Stimulated activated CD4-positive, alpha-beta T cell treated with anti-CD3 and anti-CD28 coated beads, Interleukin-15, amount 100 ng/mL, for 1 hour (primary cell): Measurements from ENCODE around the gene KCNK6.
"Not testable (repeated sequence)": the region's sequence is repeated elsewhere in the genome, so short reads cannot be mapped to it uniquely, and the experiment has no call there.

Source experiments
- DNase-seq, 2 donors: peaks; one replicate each; pipeline ENCODE4 v3.0.0-alpha.2; 2020; ENCODE audit warnings: low read depth in 1 of 2, low spot score in 1 of 2

The KCNK6 gene

GRCh38 chr19:38321646-38322196, 2.1 kb downstream of the KCNK6 start:
- DNase-seq = no peak

- DNase-seq = no peak
Observed at GRCh38 chr19:38323291-38323690, 3.6 kb downstream of the KCNK6 start.

DNA sequence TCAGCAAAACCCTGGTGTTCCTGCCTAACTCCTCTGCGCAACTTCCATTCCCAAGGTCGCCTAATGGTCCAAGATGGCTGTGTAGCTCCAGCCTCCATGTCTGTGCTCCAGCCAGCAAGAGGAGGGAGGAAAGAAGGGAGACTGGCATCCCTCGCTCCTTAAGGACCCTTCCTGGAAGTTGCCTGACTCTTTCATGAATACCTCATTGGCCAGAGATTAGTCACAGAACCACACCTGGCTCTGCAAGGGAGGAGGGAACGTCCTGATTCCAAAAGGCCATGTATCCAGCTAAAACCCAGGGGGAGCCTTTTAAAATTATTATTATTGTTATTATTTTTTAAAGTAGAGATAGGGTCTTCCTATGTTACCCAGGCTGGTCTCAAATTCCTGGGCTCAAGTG, 4.8 kb downstream of the KCNK6 start:
- no peak for DNase-seq

DNA sequence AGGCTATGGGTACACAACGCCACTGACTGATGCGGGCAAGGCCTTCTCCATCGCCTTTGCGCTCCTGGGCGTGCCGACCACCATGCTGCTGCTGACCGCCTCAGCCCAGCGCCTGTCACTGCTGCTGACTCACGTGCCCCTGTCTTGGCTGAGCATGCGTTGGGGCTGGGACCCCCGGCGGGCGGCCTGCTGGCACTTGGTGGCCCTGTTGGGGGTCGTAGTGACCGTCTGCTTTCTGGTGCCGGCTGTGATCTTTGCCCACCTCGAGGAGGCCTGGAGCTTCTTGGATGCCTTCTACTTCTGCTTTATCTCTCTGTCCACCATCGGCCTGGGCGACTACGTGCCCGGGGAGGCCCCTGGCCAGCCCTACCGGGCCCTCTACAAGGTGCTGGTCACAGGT, 6.9 kb downstream of the KCNK6 start:
- DNase-seq = no peak

DNA sequence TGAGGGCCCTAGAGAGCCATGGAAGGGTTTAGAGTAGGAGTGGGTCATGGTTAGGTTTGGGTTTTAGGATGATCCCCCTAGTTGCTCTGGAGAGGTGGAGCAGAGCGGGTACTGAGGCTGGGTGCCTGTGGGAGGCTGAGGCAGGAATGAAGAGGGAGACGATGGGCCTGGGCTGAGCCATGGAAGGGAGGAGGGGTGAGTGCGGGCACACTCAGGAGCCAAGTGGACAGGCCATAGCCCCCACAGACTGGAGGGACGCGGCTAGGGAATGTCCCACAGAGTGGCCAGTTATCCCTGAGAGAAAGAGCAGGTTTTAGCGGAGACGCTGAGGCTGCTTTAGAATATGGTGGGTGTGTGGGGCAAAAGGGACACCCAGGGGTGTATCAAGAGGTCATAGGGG, 10.0 kb downstream of the KCNK6 start:
- no peak for DNase-seq

DNA sequence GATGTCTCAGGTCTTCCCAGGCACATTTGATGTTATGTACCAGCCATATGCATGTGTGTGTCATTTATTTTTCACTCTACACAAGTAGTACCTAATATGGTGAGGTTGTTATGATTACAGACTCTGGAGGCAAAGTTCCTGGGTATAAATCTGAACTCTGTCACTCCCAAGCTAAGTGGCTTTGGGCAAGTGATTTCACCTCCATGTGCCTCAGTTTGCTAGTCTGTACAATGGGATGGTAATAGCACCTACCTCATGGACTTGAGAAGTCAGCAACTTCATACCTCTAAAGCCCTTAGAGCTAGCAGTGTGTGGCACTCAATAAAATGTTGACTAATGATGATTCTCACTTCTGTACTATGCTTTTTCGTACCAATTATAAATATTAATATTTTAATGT, 12.1 kb downstream of the KCNK6 start:
- no peak for DNase-seq

DNA sequence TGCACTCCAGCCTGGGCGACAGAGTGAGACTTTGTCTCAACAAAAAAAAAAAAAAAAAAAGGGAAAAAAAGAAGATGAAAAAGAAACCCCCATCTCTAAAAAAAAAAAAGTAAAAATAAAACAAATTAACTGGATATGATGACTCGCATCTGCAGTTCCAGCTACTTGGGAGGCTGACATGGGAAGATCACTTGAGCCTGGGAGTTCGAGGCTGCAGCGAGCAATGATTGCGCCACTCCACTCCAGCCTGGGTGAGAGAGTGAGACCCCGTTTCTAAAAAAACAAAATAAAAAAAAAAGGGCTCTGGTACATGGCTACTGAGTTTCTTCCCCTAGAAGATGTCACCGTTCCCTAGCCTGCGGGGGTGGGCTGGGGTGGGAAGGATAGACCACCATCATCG, 13.6 kb downstream of the KCNK6 start:
- DNase-seq = no peak

- peak; percentile 84 to 87 for DNase-seq
Observed at GRCh38 chr19:38335949-38336637, 16.4 kb downstream of the KCNK6 start.

DNA sequence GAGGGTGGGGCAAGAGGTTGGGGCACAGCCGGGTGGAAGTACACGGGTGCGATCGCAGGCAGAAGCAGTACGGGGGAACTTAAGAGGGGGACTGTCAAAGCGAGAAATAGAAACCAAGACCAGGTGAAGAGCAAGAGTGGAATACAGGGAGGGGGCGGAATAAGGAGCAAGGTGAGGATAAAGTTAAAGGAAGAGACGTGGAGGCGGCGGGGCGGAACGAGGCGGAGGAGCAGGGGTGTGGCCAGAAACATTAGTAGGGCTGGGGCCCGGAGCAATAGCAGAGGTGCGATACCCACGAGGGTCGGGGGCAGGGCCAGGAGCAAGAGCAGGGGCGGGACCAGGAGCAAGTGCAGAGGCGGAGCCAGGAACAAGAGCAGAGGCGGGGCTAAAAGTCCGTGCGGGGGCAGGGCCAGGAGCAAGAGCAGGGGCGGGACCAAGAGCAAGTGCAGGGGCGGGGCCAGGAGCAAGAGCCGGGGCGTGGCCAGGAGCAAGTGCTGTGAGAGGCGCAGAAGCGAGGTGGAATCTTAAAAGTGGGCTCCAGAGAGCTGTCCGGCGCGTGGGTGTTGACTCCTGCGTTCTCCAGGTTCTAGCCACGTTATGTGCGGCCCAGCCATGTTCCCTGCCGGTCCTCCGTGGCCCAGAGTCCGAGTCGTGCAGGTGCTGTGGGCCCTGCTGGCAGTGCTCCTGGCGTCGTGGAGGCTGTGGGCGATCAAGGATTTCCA, 17.2 kb downstream of the KCNK6 start:
- peak; percentile 87 to 92 for DNase-seq

- no peak for DNase-seq
Observed at GRCh38 chr19:38337360-38337653, 17.7 kb downstream of the KCNK6 start.

GRCh38 chr19:38339011-38339410, 19.4 kb downstream of the KCNK6 start:
- not testable (repeated sequence) for DNase-seq

- no peak for DNase-seq
Observed at GRCh38 chr19:38340927-38341326, 21.3 kb downstream of the KCNK6 start.

DNA sequence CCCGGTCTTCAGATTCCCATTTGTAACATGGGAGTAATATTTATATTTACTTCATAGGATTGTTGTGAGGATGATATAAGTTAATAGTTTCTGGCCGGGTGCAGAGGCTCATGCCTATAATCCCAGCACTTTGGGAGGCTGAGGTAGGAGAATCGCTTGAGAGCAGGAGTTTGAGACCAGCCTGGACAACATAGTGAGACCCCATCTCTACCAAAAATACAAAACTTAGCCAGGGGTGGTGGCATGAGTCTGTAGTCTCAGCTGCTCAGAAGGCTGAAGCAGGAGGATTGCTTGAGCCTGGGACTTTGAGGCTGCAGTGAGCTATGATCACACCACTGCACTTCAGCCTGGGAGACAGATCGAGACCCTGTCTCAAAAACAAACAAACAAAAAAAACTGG, 27.2 kb downstream of the KCNK6 start:
- no peak for DNase-seq

DNA sequence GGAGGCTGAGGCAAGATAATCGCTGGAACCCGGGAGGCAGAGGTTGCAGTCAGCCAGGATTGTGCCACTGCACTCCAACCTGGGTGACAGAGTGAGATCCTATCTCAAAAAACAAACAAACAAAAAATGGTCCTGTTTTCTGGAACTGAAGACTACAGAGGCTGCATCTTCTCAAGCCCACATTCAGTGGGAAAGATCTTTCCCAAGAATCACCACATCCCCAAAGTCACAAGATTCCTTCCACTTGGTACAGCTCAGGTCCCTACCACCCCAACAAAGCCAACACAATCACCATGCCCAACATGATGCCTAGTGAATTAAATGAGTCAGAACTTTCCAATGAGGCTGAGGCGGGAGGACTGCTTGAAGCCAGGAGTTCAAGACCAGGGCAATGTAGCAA, 31.2 kb downstream of the KCNK6 start:
- DNase-seq = no peak

DNA sequence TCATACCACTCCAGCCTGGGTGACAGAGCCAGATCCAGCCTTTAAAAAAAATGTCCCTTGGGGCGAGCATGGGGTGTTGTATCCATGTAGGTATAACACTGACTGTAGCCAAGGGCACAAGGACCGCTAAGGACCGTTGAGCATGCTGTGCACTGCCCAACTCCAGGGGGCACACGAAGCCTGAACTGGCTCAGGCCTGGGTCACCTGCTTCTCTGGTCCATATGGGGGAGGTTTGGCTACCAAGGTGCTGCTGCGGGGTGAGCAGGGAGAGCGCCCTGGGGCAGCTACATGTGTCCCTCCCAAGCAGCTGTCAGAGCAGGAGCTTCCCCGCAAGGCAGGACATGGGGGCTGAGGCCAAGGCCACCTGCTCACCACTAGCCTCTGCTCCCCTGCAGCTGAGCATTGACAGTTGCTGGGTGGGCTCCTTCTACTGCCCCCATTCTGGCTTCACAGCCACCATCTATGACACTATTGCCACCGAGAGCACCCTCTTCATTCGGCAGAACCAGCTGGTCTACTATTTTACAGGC, 32.3 kb downstream of the KCNK6 start:
- no peak for DNase-seq

GRCh38 chr19:38352611-38353010, 33.0 kb downstream of the KCNK6 start:
- DNase-seq = no peak

DNA sequence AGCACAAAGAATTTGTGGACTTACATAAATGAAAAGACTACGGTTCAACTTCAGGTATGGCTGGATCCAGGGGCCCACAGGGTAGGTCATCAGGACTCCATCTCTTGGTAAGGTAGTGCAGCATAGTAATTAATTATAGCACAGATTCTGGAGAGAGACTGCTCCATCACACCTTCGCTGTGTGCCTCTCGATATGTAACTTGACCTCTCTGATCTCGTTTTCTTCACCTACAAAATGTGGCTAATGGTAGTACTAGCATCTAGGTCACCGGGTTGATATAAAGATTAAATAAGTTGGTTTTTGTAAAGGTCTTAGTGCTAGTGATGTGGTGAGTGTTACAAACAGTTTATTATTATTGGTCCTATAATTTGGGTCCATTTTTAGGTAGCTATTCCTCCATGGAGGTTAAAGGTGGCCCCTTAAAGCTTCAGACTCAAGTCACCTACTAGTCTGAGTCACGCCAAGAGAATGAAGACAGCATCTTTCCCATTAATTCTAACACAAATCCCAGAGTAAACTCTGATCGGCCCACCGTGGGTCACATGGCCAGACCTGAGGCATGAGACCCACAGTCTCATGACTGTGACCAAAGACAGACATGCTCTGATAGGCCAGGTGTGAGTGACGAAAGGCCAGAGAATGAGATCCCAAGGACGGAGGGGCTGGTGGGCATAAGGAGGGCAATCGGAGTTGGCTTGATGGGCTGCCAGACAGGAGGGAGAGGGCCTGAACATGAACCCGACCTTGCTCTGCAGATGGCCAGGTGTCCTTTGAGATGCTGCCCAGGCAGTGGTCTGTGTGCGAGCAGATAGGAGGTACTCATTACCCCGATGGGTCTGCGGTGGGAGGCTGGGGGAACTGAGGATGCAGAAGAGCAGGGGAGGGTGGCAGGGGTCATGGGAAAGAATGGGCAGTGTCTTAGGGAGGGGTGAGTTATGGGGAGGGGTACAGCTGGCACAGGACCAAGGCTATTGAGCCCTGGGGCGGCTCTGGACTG, 36.4 kb downstream of the KCNK6 start:
- no peak for DNase-seq

GRCh38 chr19:38358071-38358470, 38.4 kb downstream of the KCNK6 start:
- no peak for DNase-seq

DNA sequence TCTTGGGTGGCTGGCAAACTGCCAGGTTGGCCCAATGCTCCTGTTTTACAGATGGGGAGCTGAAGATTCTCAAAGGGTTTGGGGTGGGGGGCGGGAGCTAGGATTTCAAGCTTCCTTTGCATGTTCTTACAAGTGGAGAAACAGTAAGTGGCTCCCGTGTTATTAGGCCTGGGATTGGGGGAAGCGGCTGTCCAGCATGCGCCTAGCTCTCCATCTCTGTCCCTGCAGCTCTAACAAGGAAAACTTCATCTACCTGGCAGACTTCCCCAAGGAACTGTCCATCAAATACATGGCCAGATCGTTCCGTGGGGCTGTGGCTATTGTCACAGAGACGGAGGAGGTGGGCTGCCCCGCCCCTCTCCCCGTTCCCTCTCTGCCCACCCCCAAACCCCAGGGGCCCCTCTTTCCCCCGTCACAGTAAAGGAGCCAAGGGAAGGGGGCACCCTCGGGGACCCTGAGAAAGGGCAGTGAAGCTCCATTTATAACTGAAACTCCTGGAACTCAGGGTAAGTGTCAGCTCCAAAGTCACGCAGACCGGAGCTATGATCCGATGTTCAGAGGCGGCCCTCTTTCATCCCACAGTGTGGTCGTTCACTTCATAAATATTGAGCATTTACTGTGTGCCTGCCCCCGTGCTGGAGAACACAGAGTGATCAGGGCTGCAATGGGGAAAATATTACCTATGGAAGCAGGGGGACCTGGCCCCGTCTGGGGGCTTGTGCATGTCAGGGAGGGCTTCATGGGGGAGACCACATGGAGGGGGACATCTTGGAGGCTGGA, 39.8 kb downstream of the KCNK6 start:
- DNase-seq = no peak

GRCh38 chr19:38360351-38360750, 40.7 kb downstream of the KCNK6 start:
- no peak for DNase-seq
